H1 (cell line): ENCODE measurements around the gene LMTK3. TPM values are rescaled to one million over a fixed set of nuclear protein-coding genes. Genes with fewer than 3 reads are reported as not detected.

Experiments
- CREB1 ChIP-seq: IDR thresholded peaks from 2 replicates; pipeline ENCODE4 v1.6.1; 2012; ENCODE audit warnings: inconsistent platforms
- EP300 ChIP-seq, 2 experiments: IDR thresholded peaks; 1 replicate in 1 of 2; 2 replicates in 1 of 2; pipeline ENCODE4 v1.6.1; 2011 to 2012; ENCODE audit warnings: low read depth in 2 of 2, low read length in 2 of 2, mild to moderate bottlenecking in 2 of 2, borderline replicate concordance in 1 of 2, inconsistent platforms in 1 of 2, moderate library complexity in 1 of 2
- MAX ChIP-seq: IDR thresholded peaks from 2 replicates; pipeline ENCODE4 v1.6.1; 2012; ENCODE audit warnings: inconsistent platforms
- NRF1 ChIP-seq: IDR thresholded peaks from 2 replicates; pipeline ENCODE4 v1.6.1; 2011; ENCODE audit warnings: mild to moderate bottlenecking, low read depth, low read length, improper control_type of control experiment
- SIN3A ChIP-seq, 2 experiments: IDR thresholded peaks in 1 of 2; conservative IDR thresholded peaks in 1 of 2; 2 replicates each; pipeline ENCODE4 v1.6.1; 2011 to 2012; ENCODE audit warnings: low read length in 2 of 2, improper control_type of control experiment in 1 of 2, low read depth in 1 of 2, mild to moderate bottlenecking in 1 of 2
- TAF7 ChIP-seq: optimal IDR thresholded peaks from 2 replicates; pipeline ENCODE3; 2011; ENCODE audit warnings: low read depth, mild to moderate bottlenecking, inconsistent platforms, low read length, moderate library complexity, borderline replicate concordance
- polyA plus RNA-seq, 7 experiments: library from polyadenylated mRNA; depleted of rRNA in 3 of 7; stranded (reverse) in 5 of 7; unstranded in 2 of 7; fragments of >200 nt in 5 of 7; fragments of 200-250 nt in 2 of 7; gene quantifications; 1 replicate in 5 of 7; 2 replicates in 1 of 7; 4 replicates in 1 of 7; pipeline versions ENCODE4 v1.2.1 to v1.2.3, GENCODE V29; 2011 to 2013; ENCODE audit warnings: missing spikeins in 2 of 7, mixed read lengths in 2 of 7
- total RNA-seq: library from RNA; stranded (reverse); fragmentation: NEBNext Ultra II Directional; extraction: Animal tissue kit (Norgen Biotek cat#: 25700); gene quantifications from 2 replicates; pipeline ENCODE4 v1.2.1, GENCODE V29; 2021

Gene LMTK3
- total and polyA plus RNA-seq, 2 of the 8 experiments (the other 6 are each of a cell fraction or from before 2014, with no cell fraction given), result 2.7 to 12.4 TPM

- peak; percentile 65 to 79; a peak in 2 of 4 replicates for TF ChIP-seq SIN3A (conservative IDR thresholded peaks at IDR 0.05 in 1 of 2, IDR thresholded peaks at IDR 0.05 in 1 of 2; ENCODE audit: low read depth in 1 of 2, low read length in 2 of 2)
- peak; percentile 79 for TF ChIP-seq CREB1
- TF ChIP-seq NRF1, result peak; percentile 66
- TF ChIP-seq TAF7, result no peak
- TF ChIP-seq EP300 (IDR thresholded peaks at IDR 0.05; ENCODE audit: borderline replicate concordance in 1 of 2, low read depth in 2 of 2, low read length in 2 of 2), result no peak
- peak; percentile 67 for TF ChIP-seq MAX
Observed at GRCh38 chr19:48468772-48469288, 42.8 kb downstream of the LMTK3 start (continued).
